ENCODE measurements around the gene NSD2.

The NSD2 gene

GRCh38 chr4:1974840-1975239, 103.6 kb downstream of the NSD2 start:
- no peak for DNase-seq

- no peak for DNase-seq
Observed at GRCh38 chr4:1975391-1975801, 104.2 kb downstream of the NSD2 start.

GRCh38 chr4:1975880-1976279, 104.7 kb downstream of the NSD2 start:
- no peak for DNase-seq

- DNase-seq: no peak
Observed at GRCh38 chr4:1976416-1977352, 105.5 kb downstream of the NSD2 start.

GRCh38 chr4:1978226-1978625, 107.0 kb downstream of the NSD2 start:
- DNase-seq: no peak

GRCh38 chr4:1978741-1979476, 107.7 kb downstream of the NSD2 start:
- DNase-seq: no peak

GRCh38 chr4:1979477-1980196, 108.4 kb downstream of the NSD2 start:
- DNase-seq: no peak

- DNase-seq: no peak
Observed at GRCh38 chr4:1980561-1981041, 109.4 kb downstream of the NSD2 start.

- no peak for DNase-seq
Observed at GRCh38 chr4:1981251-1982058, 110.3 kb downstream of the NSD2 start.

GRCh38 chr4:1982124-1983052, 111.2 kb downstream of the NSD2 start:
- no peak for DNase-seq

GRCh38 chr4:1983053-1983845, 112.1 kb downstream of the NSD2 start:
- no peak for DNase-seq

GRCh38 chr4:1983846-1984405, 112.7 kb downstream of the NSD2 start:
- DNase-seq: no peak

GRCh38 chr4:1984406-1985191, 113.4 kb downstream of the NSD2 start:
- no peak for DNase-seq

GRCh38 chr4:1985294-1985693, 114.1 kb downstream of the NSD2 start:
- no peak for DNase-seq

GRCh38 chr4:1985780-1986577, 114.8 kb downstream of the NSD2 start:
- DNase-seq: no peak

GRCh38 chr4:1986578-1987210, 115.5 kb downstream of the NSD2 start:
- no peak for DNase-seq

GRCh38 chr4:1987296-1987695, 116.1 kb downstream of the NSD2 start:
- no peak for DNase-seq
